ENCODE measurements around the gene CDH18.

DNA sequence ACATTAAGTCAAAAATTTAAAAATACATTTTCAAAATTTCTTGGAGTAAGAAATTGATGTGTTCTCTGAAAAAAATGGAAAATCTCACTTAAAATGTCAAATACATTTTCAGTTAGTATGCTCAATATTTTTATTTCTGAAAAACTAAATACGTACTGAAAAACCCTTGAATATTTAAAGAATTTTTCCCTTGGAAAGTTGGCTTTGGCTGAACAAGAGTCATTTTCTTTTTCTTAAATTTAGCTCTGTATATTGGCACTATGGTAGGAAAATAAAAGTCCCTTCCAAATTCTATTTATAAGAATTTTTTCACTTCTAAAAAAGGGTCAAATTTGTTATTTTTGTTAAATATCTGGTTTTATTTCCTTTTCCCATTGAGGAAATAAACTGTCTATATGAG, 29.0 kb upstream of the CDH18 start:
- TF ChIP-seq CTCF (IDR thresholded peaks at IDR 0.05) (no peak), POLR2A (IDR thresholded peaks at IDR 0.05) (no peak), POLR2AphosphoS5 (IDR thresholded peaks at IDR 0.05) (no peak), EP300 (IDR thresholded peaks at IDR 0.05) (no peak)
